ENCODE data around the gene NCAPH2. TPM values are rescaled to one million over a fixed set of nuclear protein-coding genes. Genes with fewer than 3 reads are reported as not detected.

Gene NCAPH2
- total and polyA plus RNA-seq, 2 of the 8 experiments (the other 6 are each of a cell fraction or from before 2014, with no cell fraction given): 62.2 to 81.6 TPM

DNA sequence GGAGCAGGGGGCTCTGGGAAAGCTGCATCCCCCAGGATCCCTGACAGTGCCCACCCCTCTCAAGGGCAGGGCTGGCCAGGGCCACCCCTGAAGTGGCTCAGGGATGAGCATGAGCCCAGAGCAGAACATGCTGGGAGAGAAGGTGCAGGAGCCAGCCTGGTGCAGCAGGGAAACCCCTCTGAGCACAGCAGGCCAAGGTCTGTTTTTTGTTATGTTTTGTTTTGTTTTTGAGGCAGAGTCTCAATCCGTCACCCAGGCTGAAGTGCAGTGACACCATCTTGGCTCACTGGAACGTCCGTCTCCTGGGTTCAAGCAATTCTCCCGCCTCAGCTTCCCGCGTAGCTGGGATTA, 32.4 kb upstream of the NCAPH2 start:
- WGBS, 2 experiments (ENCODE audit: extremely low coverage in 1 of 2, insufficient coverage in 1 of 2, insufficient read length in 1 of 2, insufficient replicate concordance in 2 of 2, low coverage in 1 of 2, low lambda C conversion rate in 2 of 2, missing lambda C conversion rate in 1 of 2): 95% methylated on average over 6 of the region's 6 CpGs; no CpG with 5 or more reads in 1 of the 2 experiments
- H3K14ac ChIP-seq (ENCODE audit: insufficient read length): no peak overlapping the region
- peak overlapping the region; percentile 62 to 75 for H3K4me2 ChIP-seq (ENCODE audit: insufficient read depth in 1 of 2, low read depth in 2 of 2, low read length in 2 of 2)
- H4K8ac ChIP-seq (ENCODE audit: extremely low read depth, insufficient read depth, low read length): no peak overlapping the region
- H4K91ac ChIP-seq (replicated peaks; ENCODE audit: insufficient read length, low read length): peak overlapping the region; percentile 52
- peak overlapping the region; percentile 44; the same call in 1 of the 2 replicates for H2BK5ac ChIP-seq (ENCODE audit: low read depth, low read length)
- H3K36me3 ChIP-seq (ENCODE audit: control insufficient read depth in 2 of 4, insufficient read depth in 4 of 4, low read length in 3 of 4): no peaks in the 10 kb centered on the region
- CTCF ChIA-PET (ENCODE audit: partially characterized antibody): interaction anchor here (1.7 kb wide), 1 partner anchor 50 kb away, joined by 4 read pairs; the partner anchor contains the start of gene SCO2
- no peak for DNase-seq (ENCODE audit: low read depth in 1 of 2, low spot score in 2 of 2)
- peak overlapping the region; percentile 85 for H3K4ac ChIP-seq (replicated peaks; ENCODE audit: insufficient read length, low read depth, low read length)
- peaks cover 0 to 18% (median 10%) of the 10 kb centered on the region in 4 experiments; a peak in 5 of 7 replicates for H3K4me1 ChIP-seq (replicated peaks in 1 of 4; ENCODE audit: control insufficient read depth in 3 of 4, insufficient read depth in 4 of 4, low read length in 3 of 4)
- no peak for FAIRE-seq
- H3K9me3 ChIP-seq (ENCODE audit: insufficient read depth in 2 of 2, low read depth in 1 of 2, low read length in 1 of 2): no peaks in the 10 kb centered on the region
- peaks cover 0 to 37% of the 10 kb centered on the region in 2 experiments; a peak in 3 of 4 replicates for H3K79me2 ChIP-seq (ENCODE audit: control insufficient read depth in 1 of 2, insufficient read depth in 2 of 2, low read length in 2 of 2)
- no peak overlapping the region for H2AFZ ChIP-seq (ENCODE audit: low read length)
- H3K27me3 ChIP-seq (replicated peaks in 1 of 4; ENCODE audit: control insufficient read depth in 3 of 4, extremely low read depth in 1 of 4, insufficient read depth in 3 of 4, low read length in 3 of 4): peaks cover 1 to 16% (median 10%) of the 10 kb centered on the region in 4 experiments; a peak in 6 of 7 replicates
- H2AK5ac ChIP-seq (ENCODE audit: low read depth, low read length): no peak overlapping the region
- no peak overlapping the region for H3K23ac ChIP-seq (ENCODE audit: insufficient read length)
- H4K5ac ChIP-seq (ENCODE audit: insufficient read length, low read depth, low read length): no peak overlapping the region
- H3K9ac ChIP-seq (replicated peaks in 1 of 4; ENCODE audit: extremely low read depth in 1 of 4, low read depth in 3 of 4, low read length in 3 of 4): 0 out of 7 replicates have a peak overlapping the region, but pooled peaks of 1 of the 4 experiments have one; percentile 41
- peak overlapping the region; percentile 19; the same call in 1 of the 2 replicates for H2BK15ac ChIP-seq (ENCODE audit: low read length)
- H3K23me2 ChIP-seq (ENCODE audit: low read depth, low read length): peaks cover 8% of the 10 kb centered on the region; the same call in 1 of the 2 replicates
- peak overlapping the region; percentile 15 for H2BK120ac ChIP-seq (replicated peaks; ENCODE audit: low read depth, low read length)
- H2BK20ac ChIP-seq (ENCODE audit: low read length): peak overlapping the region; percentile 95; the same call in 1 of the 2 replicates
- H2BK12ac ChIP-seq (ENCODE audit: low read depth, low read length): peak overlapping the region; percentile 39; the same call in 1 of the 2 replicates
- no peak overlapping the region for H3K27ac ChIP-seq (ENCODE audit: low read depth, low read length)
- H3K79me1 ChIP-seq (ENCODE audit: low read depth, low read length): peaks cover 22% of the 10 kb centered on the region
- TF ChIP-seq KDM5A (IDR thresholded peaks at IDR 0.05; ENCODE audit: low read length): no peak
- no peak for TF ChIP-seq POU5F1 (IDR thresholded peaks at IDR 0.05; ENCODE audit: low read depth, low read length)
- no peak for TF ChIP-seq RAD21 (IDR thresholded peaks at IDR 0.05 in 1 of 2, conservative IDR thresholded peaks at IDR 0.05 in 1 of 2; ENCODE audit: low read depth in 2 of 2, low read length in 2 of 2)
- no peak for TF ChIP-seq ASH2L (IDR thresholded peaks at IDR 0.05; ENCODE audit: low read length)
- no peak for TF ChIP-seq SP2 (IDR thresholded peaks at IDR 0.05; ENCODE audit: low read length)
- TF ChIP-seq GTF2F1 (IDR thresholded peaks at IDR 0.05; ENCODE audit: borderline replicate concordance, low read depth, low read length): no peak
- no peak overlapping the region for H3K18ac ChIP-seq (ENCODE audit: extremely low read depth, low read length)
- no peak overlapping the region for H3K56ac ChIP-seq (replicated peaks; ENCODE audit: insufficient read length, low read depth, low read length)
- peak overlapping the region in 3 of 4 experiments; percentile 29 to 84 (median 61); a peak in 4 of 8 replicates for H3K4me3 ChIP-seq (ENCODE audit: extremely low read depth in 1 of 4, insufficient read depth in 2 of 4, low read depth in 3 of 4, low read length in 4 of 4)
- POLR2A ChIA-PET (ENCODE audit: partially characterized antibody): interaction anchor here (0.8 to 2.0 kb wide), 2 partner anchors 10 to 50 kb away, joined by 3 to 6 read pairs; partner anchors contain the start of gene SCO2
- peaks cover 28 to 35% of the 10 kb centered on the region in 2 experiments for H4K20me1 ChIP-seq (replicated peaks in 1 of 2; ENCODE audit: control insufficient read depth in 1 of 2, insufficient read depth in 2 of 2, low read length in 2 of 2)

All from H1 (cell line).